GM12874 (cell line): ENCODE data around the gene KBTBD8.

Experiments
- TF ChIP-seq, protein P1 (sequence below): IDR thresholded peaks from 2 replicates; pipeline ENCODE4 v1.5.1; 2011; ENCODE audit warnings: low read depth, mild to moderate bottlenecking, control low read depth, low read length, moderate library complexity; ENCODE audit not compliant: insufficient read depth

KBTBD8 gene

DNA sequence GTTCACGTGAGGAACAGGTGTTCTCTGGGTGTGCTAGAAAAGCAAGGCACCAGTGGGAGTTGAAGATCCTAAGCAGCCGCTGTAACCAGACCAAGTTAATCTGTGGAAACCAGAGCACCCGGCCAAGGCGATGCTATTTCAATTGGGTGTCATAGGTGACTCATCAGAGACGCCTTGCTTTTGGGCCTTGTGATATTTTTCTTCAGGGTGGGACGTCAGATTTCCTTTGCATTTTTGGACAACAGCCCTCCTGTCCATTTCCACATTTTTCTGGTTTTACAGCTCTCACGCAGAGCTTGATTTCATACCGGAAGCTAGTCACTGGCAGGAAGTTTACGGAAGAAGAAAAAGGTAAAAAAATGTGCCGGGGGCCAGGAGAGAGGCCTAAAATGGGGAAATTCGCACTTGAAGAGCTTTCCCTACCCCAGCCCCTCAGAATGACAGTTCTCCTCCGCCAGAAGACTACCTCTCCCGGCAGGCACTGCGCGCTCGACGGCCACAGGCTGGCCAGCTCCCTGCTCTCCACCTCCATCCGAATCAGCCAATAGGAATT lies 471 bp upstream of the KBTBD8 start:
- TF ChIP-seq, protein P1, sequence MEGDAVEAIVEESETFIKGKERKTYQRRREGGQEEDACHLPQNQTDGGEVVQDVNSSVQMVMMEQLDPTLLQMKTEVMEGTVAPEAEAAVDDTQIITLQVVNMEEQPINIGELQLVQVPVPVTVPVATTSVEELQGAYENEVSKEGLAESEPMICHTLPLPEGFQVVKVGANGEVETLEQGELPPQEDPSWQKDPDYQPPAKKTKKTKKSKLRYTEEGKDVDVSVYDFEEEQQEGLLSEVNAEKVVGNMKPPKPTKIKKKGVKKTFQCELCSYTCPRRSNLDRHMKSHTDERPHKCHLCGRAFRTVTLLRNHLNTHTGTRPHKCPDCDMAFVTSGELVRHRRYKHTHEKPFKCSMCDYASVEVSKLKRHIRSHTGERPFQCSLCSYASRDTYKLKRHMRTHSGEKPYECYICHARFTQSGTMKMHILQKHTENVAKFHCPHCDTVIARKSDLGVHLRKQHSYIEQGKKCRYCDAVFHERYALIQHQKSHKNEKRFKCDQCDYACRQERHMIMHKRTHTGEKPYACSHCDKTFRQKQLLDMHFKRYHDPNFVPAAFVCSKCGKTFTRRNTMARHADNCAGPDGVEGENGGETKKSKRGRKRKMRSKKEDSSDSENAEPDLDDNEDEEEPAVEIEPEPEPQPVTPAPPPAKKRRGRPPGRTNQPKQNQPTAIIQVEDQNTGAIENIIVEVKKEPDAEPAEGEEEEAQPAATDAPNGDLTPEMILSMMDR = no peak

DNA sequence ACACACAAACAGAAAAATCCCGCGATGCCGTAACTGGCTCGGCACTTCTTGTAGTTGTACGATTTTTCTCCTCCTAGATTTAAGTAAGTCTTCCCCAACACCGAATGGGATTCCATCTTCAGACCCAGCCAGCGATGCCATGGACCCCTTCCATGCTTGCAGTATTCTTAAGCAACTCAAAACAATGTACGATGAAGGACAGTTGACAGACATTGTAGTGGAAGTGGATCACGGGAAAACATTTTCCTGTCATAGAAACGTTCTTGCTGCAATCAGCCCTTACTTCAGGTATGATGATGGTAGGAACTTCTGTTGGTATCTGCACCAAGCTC lies 763 bp downstream of the KBTBD8 start:
- TF ChIP-seq, protein P1 = no peak

DNA sequence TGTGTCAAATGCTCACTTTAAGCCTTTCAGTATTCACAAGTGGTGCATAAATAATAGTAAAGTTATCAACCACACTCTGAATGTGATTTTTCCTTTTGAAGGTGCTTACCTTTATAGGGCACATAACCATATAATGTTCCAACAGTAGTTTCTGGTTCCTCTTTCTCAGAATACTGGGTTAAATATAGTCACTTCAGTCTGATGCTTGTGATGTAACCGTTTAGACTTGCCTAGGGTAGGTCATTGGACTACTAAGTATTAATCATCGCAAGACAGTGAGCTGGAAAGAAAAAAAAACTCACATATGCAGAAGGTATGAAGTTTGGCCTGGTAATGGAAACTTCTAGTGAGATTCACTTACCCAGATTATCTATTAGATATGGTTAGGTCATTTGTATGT lies 1.9 kb downstream of the KBTBD8 start:
- TF ChIP-seq, protein P1 = no peak

GRCh38 chr3:67001086-67001861 lies 3.2 kb downstream of the KBTBD8 start:
- TF ChIP-seq, protein P1 = no peak

- TF ChIP-seq, protein P1 = no peak
Observed at GRCh38 chr3:67005974-67006373, 7.9 kb downstream of the KBTBD8 start.

- TF ChIP-seq, protein P1 = no peak
Observed at GRCh38 chr3:67006460-67006859, 8.4 kb downstream of the KBTBD8 start.

DNA sequence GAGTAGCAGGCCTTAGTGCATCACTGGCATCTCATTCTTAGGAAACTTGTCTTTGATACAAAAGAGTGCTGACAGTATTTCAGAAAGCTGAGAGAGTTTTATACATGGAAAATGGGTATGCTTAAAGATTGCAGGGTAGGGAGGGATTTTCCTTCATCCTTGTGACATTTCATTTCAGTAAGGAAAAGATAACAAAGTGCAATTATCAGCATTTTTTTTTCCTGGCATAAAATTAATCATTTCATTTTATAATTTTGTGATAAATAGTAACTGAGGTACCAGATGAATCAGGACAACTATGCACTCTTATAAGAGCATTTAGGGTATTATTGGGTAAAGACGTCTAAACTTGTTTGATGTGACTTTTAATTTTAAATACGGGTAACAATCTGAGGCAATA lies 10.3 kb downstream of the KBTBD8 start:
- TF ChIP-seq, protein P1 = no peak
